IPS-18a (cell line): ENCODE data around the gene SERPINE1.
"Not testable (repeated sequence)": the region's sequence is repeated elsewhere in the genome, so short reads cannot be mapped to it uniquely, and the experiment has no call there.

ENCODE experiments used
- H3K27ac ChIP-seq: one replicate; pipeline ENCODE4 v1.5.1; 2013; ENCODE audit warnings: low read length
- H3K27me3 ChIP-seq: one replicate; pipeline ENCODE4 v1.6.1; 2013; ENCODE audit warnings: mild to moderate bottlenecking, low read length; ENCODE audit not compliant: control insufficient read depth, insufficient read depth
- H3K36me3 ChIP-seq: one replicate; pipeline ENCODE4 v1.6.1; 2013; ENCODE audit warnings: low read depth, low read length; ENCODE audit not compliant: control insufficient read depth
- H3K4me1 ChIP-seq: one replicate; pipeline ENCODE4 v1.6.1; 2013; ENCODE audit warnings: low read depth, low read length; ENCODE audit not compliant: control insufficient read depth
- H3K4me3 ChIP-seq: one replicate; pipeline ENCODE4 v1.5.1; 2013; ENCODE audit warnings: low read length
- H3K9ac ChIP-seq: one replicate; pipeline ENCODE4 v1.6.1; 2013; ENCODE audit warnings: mild to moderate bottlenecking, low read length, moderate library complexity
- H3K9me3 ChIP-seq: one replicate; pipeline ENCODE4 v1.6.1; 2013; ENCODE audit warnings: low read depth, low read length; ENCODE audit not compliant: control insufficient read depth

SERPINE1 gene

GRCh38 chr7:101116898-101117297, 10.0 kb upstream of the SERPINE1 start:
- no peaks in the 10 kb centered on the region for H3K36me3 ChIP-seq

GRCh38 chr7:101118856-101119255, 8.0 kb upstream of the SERPINE1 start:
- no peaks in the 10 kb centered on the region for H3K27me3 ChIP-seq
- peaks cover 5% of the 10 kb centered on the region for H3K4me1 ChIP-seq
- H3K9ac ChIP-seq: no peak overlapping the region
- H3K9me3 ChIP-seq: no peaks in the 10 kb centered on the region
- no peaks in the 10 kb centered on the region for H3K36me3 ChIP-seq
- no peak overlapping the region for H3K27ac ChIP-seq
- H3K4me3 ChIP-seq: no peak overlapping the region

More at GRCh38 chr7:101116898-101117297, 10.0 kb upstream of the SERPINE1 start:
- Histone ChIP-seq H3K4me1 (no peaks in the 10 kb centered on the region), H3K9me3 (no peaks in the 10 kb centered on the region), H3K9ac (no peak overlapping the region), H3K27ac (no peak overlapping the region), H3K4me3 (no peak overlapping the region), H3K27me3 (no peaks in the 10 kb centered on the region)

GRCh38 chr7:101119876-101120275, 7.0 kb upstream of the SERPINE1 start:
- Histone ChIP-seq H3K9ac (no peak overlapping the region), H3K27ac (no peak overlapping the region), H3K27me3 (no peaks in the 10 kb centered on the region), H3K4me3 (no peak overlapping the region), H3K9me3 (no peaks in the 10 kb centered on the region), H3K4me1 (peaks cover 5% of the 10 kb centered on the region), H3K36me3 (no peaks in the 10 kb centered on the region)

GRCh38 chr7:101120315-101120714, 6.6 kb upstream of the SERPINE1 start:
- Histone ChIP-seq H3K27me3 (no peaks in the 10 kb centered on the region), H3K4me3 (no peak overlapping the region), H3K27ac (no peak overlapping the region), H3K4me1 (peaks cover 5% of the 10 kb centered on the region), H3K9ac (no peak overlapping the region), H3K36me3 (no peaks in the 10 kb centered on the region), H3K9me3 (no peaks in the 10 kb centered on the region)

- H3K9ac ChIP-seq, H3K27ac ChIP-seq, H3K27me3 ChIP-seq, H3K4me3 ChIP-seq, H3K36me3 ChIP-seq, H3K4me1 ChIP-seq, H3K9me3 ChIP-seq: not testable (repeated sequence)
These were observed 5.3 kb upstream of the SERPINE1 start for GRCh38 chr7:101121631-101121990.

GRCh38 chr7:101121991-101122932, 4.6 kb upstream of the SERPINE1 start:
- peaks cover 16% of the 10 kb centered on the region for H3K4me1 ChIP-seq
- H3K36me3 ChIP-seq: no peaks in the 10 kb centered on the region
- H3K9ac ChIP-seq: no peak overlapping the region
- H3K27ac ChIP-seq: no peak overlapping the region
- no peak overlapping the region for H3K4me3 ChIP-seq
- H3K27me3 ChIP-seq: peaks cover 5% of the 10 kb centered on the region
- H3K9me3 ChIP-seq: no peaks in the 10 kb centered on the region

- Histone ChIP-seq H3K27me3 (peaks cover 5% of the 10 kb centered on the region), H3K9ac (no peak overlapping the region), H3K9me3 (no peaks in the 10 kb centered on the region), H3K4me3 (no peak overlapping the region), H3K36me3 (no peaks in the 10 kb centered on the region), H3K4me1 (peaks cover 19% of the 10 kb centered on the region), H3K27ac (no peak overlapping the region)
These were observed 3.8 kb upstream of the SERPINE1 start for GRCh38 chr7:101122933-101123702.

- Histone ChIP-seq H3K4me3 (no peak overlapping the region), H3K9me3 (no peaks in the 10 kb centered on the region), H3K27ac (no peak overlapping the region), H3K27me3 (peaks cover 5% of the 10 kb centered on the region), H3K9ac (no peak overlapping the region), H3K36me3 (no peaks in the 10 kb centered on the region), H3K4me1 (peaks cover 19% of the 10 kb centered on the region)
These were observed 3.2 kb upstream of the SERPINE1 start for GRCh38 chr7:101123703-101124068.

- no peak overlapping the region for H3K9ac ChIP-seq
- H3K4me1 ChIP-seq: peaks cover 19% of the 10 kb centered on the region
- H3K4me3 ChIP-seq: no peak overlapping the region
- no peaks in the 10 kb centered on the region for H3K36me3 ChIP-seq
- no peak overlapping the region for H3K27ac ChIP-seq
- H3K27me3 ChIP-seq: peaks cover 5% of the 10 kb centered on the region
- no peaks in the 10 kb centered on the region for H3K9me3 ChIP-seq
These were observed 2.4 kb upstream of the SERPINE1 start for GRCh38 chr7:101124376-101125056.

- Histone ChIP-seq H3K4me3 (no peak overlapping the region), H3K9me3 (no peaks in the 10 kb centered on the region), H3K27ac (no peak overlapping the region), H3K36me3 (no peaks in the 10 kb centered on the region), H3K4me1 (peaks cover 19% of the 10 kb centered on the region), H3K27me3 (peaks cover 5% of the 10 kb centered on the region), H3K9ac (no peak overlapping the region)
These were observed 784 bp upstream of the SERPINE1 start for GRCh38 chr7:101125989-101126650.

- Histone ChIP-seq H3K9me3 (no peaks in the 10 kb centered on the region), H3K4me1 (peaks cover 16% of the 10 kb centered on the region), H3K9ac (no peak overlapping the region), H3K27me3 (peaks cover 5% of the 10 kb centered on the region), H3K36me3 (no peaks in the 10 kb centered on the region), H3K27ac (no peak overlapping the region), H3K4me3 (no peak overlapping the region)
These were observed 646 bp downstream of the SERPINE1 start for GRCh38 chr7:101127460-101128039.
